HFF-Myc (cell line): Measurements from ENCODE around the gene DOCK4.

Experiments
- DNase-seq: peaks from one replicate; pipeline ENCODE4 v3.0.0-alpha.2; 2011; ENCODE audit warnings: low read depth; ENCODE audit errors: extremely low read depth
- H3K4me3 ChIP-seq: replicated peaks from 2 replicates; pipeline ENCODE4 v1.5.1; 2011; ENCODE audit warnings: low read depth, mild to moderate bottlenecking, control low read depth, low read length
- TF ChIP-seq, protein P1 (sequence below): IDR thresholded peaks from 2 replicates; pipeline ENCODE4 v1.5.1; 2012; ENCODE audit warnings: mild to moderate bottlenecking, low read depth, low read length, control low read depth; ENCODE audit errors: missing control alignments

DOCK4 gene

DNA sequence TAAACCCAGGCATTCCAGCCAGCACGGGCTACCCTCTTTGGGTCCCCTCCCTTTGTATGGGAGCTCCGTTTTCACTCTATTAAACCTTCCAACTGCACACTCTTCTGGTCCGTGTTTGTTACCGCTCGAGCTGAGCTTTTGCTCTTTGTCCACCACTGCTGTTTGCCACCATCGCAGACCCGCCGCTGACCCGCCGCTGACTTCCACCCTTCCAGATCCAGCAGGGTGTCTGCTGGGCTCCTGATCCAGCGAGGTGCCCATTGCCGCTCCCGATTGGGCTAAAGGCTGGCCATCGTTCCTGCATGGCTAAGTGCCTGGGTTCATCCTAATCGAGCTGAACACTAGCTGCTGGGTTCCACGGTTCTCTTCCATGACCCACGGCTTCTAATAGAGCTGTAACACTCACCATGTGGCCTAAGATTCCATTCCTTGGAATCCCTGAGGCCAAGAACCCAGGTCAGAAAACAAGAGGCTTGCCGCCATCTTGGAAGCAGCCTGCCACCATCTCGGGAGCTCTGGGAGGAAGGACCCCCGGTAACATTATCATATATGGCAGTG is 14.8 kb upstream of the DOCK4 start:
- TF ChIP-seq, protein P1, sequence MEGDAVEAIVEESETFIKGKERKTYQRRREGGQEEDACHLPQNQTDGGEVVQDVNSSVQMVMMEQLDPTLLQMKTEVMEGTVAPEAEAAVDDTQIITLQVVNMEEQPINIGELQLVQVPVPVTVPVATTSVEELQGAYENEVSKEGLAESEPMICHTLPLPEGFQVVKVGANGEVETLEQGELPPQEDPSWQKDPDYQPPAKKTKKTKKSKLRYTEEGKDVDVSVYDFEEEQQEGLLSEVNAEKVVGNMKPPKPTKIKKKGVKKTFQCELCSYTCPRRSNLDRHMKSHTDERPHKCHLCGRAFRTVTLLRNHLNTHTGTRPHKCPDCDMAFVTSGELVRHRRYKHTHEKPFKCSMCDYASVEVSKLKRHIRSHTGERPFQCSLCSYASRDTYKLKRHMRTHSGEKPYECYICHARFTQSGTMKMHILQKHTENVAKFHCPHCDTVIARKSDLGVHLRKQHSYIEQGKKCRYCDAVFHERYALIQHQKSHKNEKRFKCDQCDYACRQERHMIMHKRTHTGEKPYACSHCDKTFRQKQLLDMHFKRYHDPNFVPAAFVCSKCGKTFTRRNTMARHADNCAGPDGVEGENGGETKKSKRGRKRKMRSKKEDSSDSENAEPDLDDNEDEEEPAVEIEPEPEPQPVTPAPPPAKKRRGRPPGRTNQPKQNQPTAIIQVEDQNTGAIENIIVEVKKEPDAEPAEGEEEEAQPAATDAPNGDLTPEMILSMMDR: no peak
- DNase-seq: no peak
- no peak overlapping the region for H3K4me3 ChIP-seq

DNA sequence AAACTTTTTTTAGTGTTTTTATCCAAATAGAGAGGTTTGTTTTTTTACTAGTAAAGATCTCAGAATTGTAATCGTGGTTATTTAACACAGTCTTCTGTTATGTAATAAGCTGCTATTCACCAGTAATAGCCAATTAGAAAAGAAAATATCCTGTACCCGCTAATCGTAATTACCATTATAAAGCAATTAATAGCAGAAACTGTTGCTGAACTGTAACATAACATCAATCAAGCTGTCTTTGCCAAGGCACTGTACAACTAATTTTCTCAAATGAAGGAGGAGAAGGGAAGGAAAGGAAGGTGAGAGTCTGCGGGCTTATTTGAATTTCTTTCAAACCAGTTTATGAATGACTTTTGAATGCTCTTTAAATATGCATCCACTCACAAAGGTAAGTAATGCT is 9.6 kb upstream of the DOCK4 start:
- H3K4me3 ChIP-seq: no peak overlapping the region
- DNase-seq: no peak
- TF ChIP-seq, protein P1: no peak

DNA sequence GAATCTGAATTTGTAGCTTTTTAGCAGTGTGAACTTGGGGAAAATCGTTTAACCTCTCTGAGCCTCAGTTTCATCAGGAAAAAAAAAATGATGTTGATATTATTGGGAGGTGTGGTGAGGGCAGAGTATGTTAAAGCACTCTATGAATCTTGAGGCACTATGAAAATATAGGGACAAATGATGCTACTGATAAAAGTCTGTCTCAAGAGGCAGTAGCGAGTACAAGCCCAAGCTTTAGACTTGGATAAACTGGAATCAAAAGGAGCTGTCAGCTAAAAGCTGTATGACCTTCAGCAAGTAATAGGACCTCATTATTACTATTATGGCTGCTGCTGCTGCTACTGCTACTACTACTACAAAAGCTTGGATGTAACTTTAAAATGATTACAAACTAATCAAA is 8.7 kb upstream of the DOCK4 start:
- H3K4me3 ChIP-seq: no peak overlapping the region
- no peak for DNase-seq
- TF ChIP-seq, protein P1: no peak

DNA sequence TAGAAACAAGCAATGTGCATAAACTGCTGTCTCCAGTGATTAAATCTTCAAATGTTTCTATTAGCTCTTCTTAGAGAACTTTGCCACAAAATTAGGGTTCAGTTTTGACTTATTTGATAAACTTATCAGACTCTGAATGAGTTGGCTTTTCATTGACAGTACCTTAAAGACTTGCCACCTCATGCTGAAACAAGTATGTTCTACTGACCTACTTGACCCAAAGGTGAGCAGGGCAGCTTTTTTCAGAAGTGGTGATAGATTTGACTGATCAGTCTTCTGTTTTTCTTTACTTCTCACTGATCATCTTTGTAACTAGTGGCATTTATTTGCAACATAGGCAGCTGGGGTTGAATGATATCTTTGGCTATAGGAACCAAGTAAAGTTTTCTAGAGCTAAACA is 8.1 kb upstream of the DOCK4 start:
- no peak overlapping the region for H3K4me3 ChIP-seq
- no peak for DNase-seq
- TF ChIP-seq, protein P1: no peak

DNA sequence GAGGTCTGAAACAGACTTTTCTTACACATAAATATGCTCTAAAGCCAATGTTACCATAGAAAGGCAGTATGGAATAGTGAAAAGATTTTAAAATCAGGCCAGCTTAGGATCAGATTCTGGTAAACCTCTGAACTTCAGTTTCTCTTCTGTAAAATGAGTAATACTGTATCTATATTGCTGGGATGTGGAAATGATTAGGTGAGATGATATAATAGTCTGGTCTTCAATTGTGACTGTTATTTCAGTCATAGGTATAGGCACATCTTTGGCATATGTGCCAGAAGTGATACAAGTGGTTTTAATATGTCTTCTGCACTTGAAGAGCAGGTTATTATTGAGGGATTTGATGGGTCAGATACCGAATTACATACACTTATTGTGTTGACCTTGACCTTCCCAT is 7.5 kb upstream of the DOCK4 start:
- H3K4me3 ChIP-seq: no peak overlapping the region
- TF ChIP-seq, protein P1: no peak
- no peak for DNase-seq

DNA sequence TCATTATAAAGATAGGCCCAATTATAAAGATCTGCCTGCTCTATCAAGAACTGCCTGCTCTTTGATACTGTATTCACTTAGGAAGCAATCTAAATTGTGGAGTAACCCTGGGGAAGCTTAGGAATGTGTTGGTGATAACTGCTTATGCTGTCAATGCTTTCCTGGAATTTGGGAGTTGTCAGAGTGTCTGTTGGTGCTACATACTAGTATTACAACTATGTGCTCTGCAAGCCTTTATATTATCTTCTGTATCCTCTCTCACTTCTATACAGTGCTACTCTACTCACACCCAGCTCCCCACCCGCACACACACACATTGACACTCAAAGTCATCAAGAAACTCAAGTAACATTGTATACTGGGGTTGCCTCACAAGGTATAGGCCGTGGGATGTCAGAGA is 6.4 kb upstream of the DOCK4 start:
- H3K4me3 ChIP-seq: no peak overlapping the region
- no peak for DNase-seq
- TF ChIP-seq, protein P1: no peak

DNA sequence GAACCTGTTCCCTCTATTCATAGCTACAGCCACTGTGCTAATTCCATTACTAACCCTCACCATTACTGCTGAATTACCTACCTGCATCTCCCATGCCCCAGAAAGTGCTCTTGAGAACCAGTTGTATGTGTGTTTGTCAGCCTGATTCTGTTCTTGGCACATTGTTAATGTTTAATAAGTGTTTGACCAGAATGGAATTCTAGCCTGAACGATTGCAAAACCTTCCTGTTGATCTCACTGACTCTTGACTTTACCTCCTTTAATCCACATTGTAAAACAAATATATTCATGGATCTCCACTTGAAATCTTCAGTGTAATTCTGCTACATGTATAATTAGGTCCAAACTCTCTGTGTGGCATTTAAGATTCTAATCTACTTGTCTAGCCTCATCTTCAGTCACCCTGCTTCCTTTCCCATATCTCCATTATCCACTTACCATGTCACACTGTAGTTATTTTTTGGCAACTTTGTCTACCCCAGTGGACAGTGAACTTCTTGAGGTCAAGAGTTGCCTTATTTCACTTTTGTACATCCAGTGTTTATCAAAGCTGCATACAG is 5.2 kb upstream of the DOCK4 start:
- TF ChIP-seq, protein P1: no peak
- no peak overlapping the region for H3K4me3 ChIP-seq
- no peak for DNase-seq
